Skin epidermis (tissue), 12 donors: ENCODE data around the gene SUPV3L1.

ENCODE experiments used
- H3K27ac ChIP-seq, 21 experiments: fragments of 200-600 bp; sonication (generic) in 11 of 21; one replicate each; pipeline ENCODE4 v1.5.0; 2020; ENCODE audit warnings: mild to moderate bottlenecking in 3 of 21, inconsistent platforms in 2 of 21, moderate library complexity in 2 of 21
- H3K4me3 ChIP-seq, 7 experiments: fragments of 200-600 bp; sonication (generic) in 2 of 7; one replicate each; pipeline ENCODE4 v1.5.0; 2020; ENCODE audit warnings: inconsistent platforms in 2 of 7, mild to moderate bottlenecking in 2 of 7, moderate library complexity in 1 of 7

Gene SUPV3L1

GRCh38 chr10:69186524-69186923 is 6.5 kb downstream of the SUPV3L1 start:
- H3K4me3 ChIP-seq: no peak overlapping the region
- H3K27ac ChIP-seq: no peak overlapping the region

- Histone ChIP-seq H3K4me3 (no peak overlapping the region), H3K27ac (no peak overlapping the region)
Measured at GRCh38 chr10:69201045-69201444, 21.0 kb downstream of the SUPV3L1 start.

GRCh38 chr10:69202332-69202731 is 22.3 kb downstream of the SUPV3L1 start:
- Histone ChIP-seq H3K4me3 (no peak overlapping the region), H3K27ac (peak overlapping the region in 5 of 21 experiments; percentile 14 to 74 (median 41))

DNA sequence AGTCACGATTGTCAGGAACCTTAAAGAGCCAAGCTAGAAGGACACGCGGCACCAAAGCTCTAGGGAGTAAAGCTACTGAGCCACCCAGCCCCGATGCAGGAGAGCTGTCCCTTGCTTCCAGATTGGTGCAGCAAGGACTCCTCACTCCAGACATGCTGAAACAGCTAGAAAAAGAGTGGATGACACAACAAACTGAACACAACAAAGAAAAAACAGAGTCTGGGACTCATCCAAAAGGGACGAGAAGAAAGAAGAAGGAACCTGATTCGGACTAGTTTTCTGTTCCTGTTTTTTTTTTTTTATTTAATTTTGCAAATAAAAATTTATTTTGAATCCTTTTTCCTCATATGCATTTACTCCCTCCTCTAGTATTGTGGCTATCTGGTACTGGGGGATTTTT is 28.7 kb downstream of the SUPV3L1 start:
- H3K27ac ChIP-seq: no peak overlapping the region
- H3K4me3 ChIP-seq: no peak overlapping the region

GRCh38 chr10:69209787-69210484 is 29.9 kb downstream of the SUPV3L1 start:
- Histone ChIP-seq H3K27ac (peak overlapping the region in 1 of 21 experiments; percentile 5), H3K4me3 (no peak overlapping the region)

GRCh38 chr10:69211104-69211503 is 31.1 kb downstream of the SUPV3L1 start:
- no peak overlapping the region for H3K4me3 ChIP-seq

DNA sequence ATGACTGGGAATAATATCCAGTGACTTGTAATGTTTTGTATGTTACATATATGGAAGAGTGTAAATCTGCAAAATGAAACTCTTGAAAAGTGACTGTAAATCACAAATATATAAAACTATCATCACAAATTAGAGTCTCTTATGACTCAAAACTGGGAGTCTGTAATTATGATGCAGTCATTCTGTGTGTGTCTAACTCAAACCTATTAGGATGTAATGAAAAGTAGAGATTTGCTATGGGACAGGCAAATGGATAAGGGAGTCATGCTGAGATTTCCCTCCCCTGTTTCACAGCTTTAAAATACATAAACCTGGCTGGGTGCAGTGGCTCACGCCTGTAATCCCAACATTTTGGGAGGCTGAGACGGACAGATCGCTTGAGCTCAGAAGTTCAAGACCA is 31.5 kb downstream of the SUPV3L1 start:
- Histone ChIP-seq H3K27ac (no peak overlapping the region), H3K4me3 (no peak overlapping the region)

More at GRCh38 chr10:69211104-69211503, 31.1 kb downstream of the SUPV3L1 start:
- H3K27ac ChIP-seq: no peak overlapping the region

GRCh38 chr10:69213591-69214311 is 33.7 kb downstream of the SUPV3L1 start:
- Histone ChIP-seq H3K4me3 (no peak overlapping the region), H3K27ac (no peak overlapping the region)

GRCh38 chr10:69214666-69215131 is 34.7 kb downstream of the SUPV3L1 start:
- Histone ChIP-seq H3K27ac (no peak overlapping the region), H3K4me3 (no peak overlapping the region)

GRCh38 chr10:69215405-69216171 is 35.6 kb downstream of the SUPV3L1 start:
- no peak overlapping the region for H3K4me3 ChIP-seq
- peak overlapping the region in 2 of 21 experiments; percentile 6 to 47 for H3K27ac ChIP-seq

DNA sequence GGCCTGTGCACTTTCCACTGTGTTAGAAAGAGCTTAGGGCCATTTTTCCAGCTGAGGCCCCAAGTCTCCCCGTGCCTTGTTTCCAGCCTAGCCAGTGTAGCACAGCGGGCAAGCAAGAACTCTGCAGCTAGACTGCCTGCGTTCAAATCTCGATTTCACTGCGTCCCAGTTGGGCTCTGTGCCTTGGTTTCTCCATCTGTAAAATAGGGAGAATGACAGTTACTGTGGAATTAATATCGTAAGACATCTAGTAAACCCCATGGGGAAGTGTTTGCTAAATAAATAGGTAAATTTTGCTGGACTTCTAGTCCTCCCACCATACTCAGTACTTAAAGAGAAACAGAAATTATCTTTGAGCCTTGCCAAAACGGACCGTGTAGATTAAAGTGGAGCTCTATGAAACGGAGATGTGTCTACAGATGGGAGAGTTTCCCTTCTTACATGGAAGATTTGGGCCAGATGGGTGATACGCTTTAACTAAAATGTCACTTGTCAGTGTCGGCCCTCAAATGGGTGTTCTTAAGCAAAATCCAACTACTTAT is 36.6 kb downstream of the SUPV3L1 start:
- Histone ChIP-seq H3K27ac (no peak overlapping the region), H3K4me3 (no peak overlapping the region)

DNA sequence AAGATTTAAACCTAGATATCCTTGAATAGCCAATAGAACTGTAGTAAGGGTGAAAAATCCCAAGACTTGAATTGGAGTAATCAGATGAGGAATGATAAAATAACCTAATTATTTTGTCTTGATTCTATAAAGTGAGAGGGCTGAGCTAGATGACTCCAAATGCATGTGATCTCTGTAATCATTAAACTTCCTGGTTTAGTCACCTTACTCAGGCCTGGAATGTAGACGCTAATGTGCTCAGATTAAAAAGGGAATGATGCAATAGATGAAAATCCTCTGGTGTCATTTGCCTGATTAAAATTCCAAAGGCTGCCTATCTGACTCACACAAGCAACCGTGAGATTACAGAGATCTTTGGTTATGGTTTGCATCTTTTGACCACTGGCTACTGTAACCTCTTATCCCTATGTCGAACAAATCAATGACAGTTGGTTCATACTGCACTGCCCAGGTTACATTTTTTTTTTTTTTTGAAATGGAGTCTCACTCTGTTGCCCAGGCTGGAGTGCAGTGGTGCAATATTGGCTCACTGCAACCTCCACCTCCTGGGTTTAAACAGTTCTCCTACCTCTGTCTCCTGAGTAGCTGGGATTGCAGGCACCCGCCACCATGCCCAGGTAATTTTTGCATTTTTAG is 37.2 kb downstream of the SUPV3L1 start:
- H3K27ac ChIP-seq: no peak overlapping the region
- H3K4me3 ChIP-seq: no peak overlapping the region

GRCh38 chr10:69218831-69219230 is 38.8 kb downstream of the SUPV3L1 start:
- H3K27ac ChIP-seq: no peak overlapping the region
- no peak overlapping the region for H3K4me3 ChIP-seq

- Histone ChIP-seq H3K4me3 (no peak within 1 kb of the TSS), H3K27ac (no peak within 1 kb of the TSS)
Measured at GRCh38 chr10:69220041-69220451, 40.0 kb downstream of the SUPV3L1 start, which contains the start of gene HKDC1. HKDC1 (plus strand) TSS chr10:69220332; CDS start chr10:69220436, 104 bp downstream.

GRCh38 chr10:69220507-69220906 is 40.5 kb downstream of the SUPV3L1 start:
- no peak overlapping the region for H3K4me3 ChIP-seq
- H3K27ac ChIP-seq: no peak overlapping the region

DNA sequence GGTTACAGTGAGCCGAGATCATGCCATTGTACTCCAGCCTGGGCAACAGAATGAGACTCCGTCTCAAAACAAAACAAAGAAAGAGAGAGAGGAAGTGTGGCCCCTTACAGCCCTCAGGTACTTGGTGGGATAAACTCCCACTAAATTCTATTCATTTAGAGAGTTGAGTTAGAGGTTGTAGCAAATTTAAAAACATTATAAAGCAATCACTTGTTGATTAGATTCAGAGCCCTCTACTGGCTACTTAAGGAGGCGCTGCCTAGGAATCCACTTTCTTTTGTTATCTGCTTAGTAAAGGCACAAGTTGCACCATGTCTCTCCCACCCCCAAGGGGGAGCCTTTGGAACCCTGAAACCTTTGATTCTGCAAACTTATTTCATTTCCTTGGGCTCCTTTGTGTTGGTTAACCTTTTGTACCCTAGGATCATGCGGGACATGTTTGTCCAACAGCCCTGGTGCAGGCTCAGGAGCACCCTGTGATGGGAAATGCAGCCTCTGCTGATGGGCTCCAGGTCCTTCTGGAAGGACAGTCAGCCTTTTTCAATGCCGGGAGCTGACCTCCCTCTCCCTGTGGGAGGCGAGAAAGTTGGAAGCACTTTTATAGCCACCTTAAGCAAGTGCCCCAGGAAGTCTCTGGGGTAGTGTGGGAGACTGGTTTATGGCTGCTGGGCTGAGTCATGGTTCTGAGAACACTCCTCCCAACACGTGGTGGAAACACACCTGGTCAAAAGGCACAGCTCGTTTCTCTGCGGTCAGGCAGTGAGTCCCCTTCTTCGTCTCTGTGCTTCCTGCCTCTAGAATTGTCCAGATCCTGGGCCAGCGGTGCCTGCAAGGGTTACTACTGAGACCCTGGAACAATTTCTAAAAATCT is 42.4 kb downstream of the SUPV3L1 start:
- Histone ChIP-seq H3K27ac (peak overlapping the region in 15 of 21 experiments; percentile 4 to 84 (median 70)), H3K4me3 (no peak overlapping the region)

GRCh38 chr10:69223028-69223342 is 43.0 kb downstream of the SUPV3L1 start:
- no peak overlapping the region for H3K4me3 ChIP-seq
- H3K27ac ChIP-seq: peak overlapping the region in 9 of 21 experiments; percentile 35 to 84 (median 60)

GRCh38 chr10:69224862-69225657 is 45.0 kb downstream of the SUPV3L1 start:
- H3K4me3 ChIP-seq: no peak overlapping the region
- peak overlapping the region in 11 of 21 experiments; percentile 8 to 66 (median 50) for H3K27ac ChIP-seq
